Measurements from ENCODE around the gene CCL4. TPM values are rescaled to one million over a fixed set of nuclear protein-coding genes. Genes with fewer than 3 reads are reported as not detected.

The CCL4 gene
- polyA plus RNA-seq, 1 donor from 2014 or later, result not detected

GRCh38 chr17:36142235-36142634 lies 38.6 kb downstream of the CCL4 start:
- Histone ChIP-seq H3K27ac (ENCODE audit: low read length) (no peak overlapping the region), H3F3A (ENCODE audit: insufficient read depth, low read length, poor library complexity, severe bottlenecking) (no peaks in the 10 kb centered on the region), H3K79me2 (replicated peaks; ENCODE audit: insufficient read depth, low read length) (no peaks in the 10 kb centered on the region), H3K9me2 (ENCODE audit: insufficient read depth, low read length) (no peaks in the 10 kb centered on the region), H3K4me3 (ENCODE audit: low read length) (no peak overlapping the region), H3K9ac (ENCODE audit: low read length) (no peak overlapping the region), H2AFZ (ENCODE audit: low read depth, low read length) (no peak overlapping the region), H3K27me3 (ENCODE audit: insufficient read depth, low read depth, low read length) (no peaks in the 10 kb centered on the region), H4K20me1 (ENCODE audit: insufficient read depth) (no peaks in the 10 kb centered on the region), H3K36me3 (ENCODE audit: insufficient read depth, low read length) (no peaks in the 10 kb centered on the region), H3K4me2 (ENCODE audit: low read length) (no peak overlapping the region), H3K9me3 (ENCODE audit: low read length) (no peaks in the 10 kb centered on the region)
- no peak for TF ChIP-seq EP300 (conservative IDR thresholded peaks at IDR 0.05; ENCODE audit: poor library complexity, severe bottlenecking)
- no peak for TF ChIP-seq CTCF (IDR thresholded peaks at IDR 0.05; ENCODE audit: poor library complexity, severe bottlenecking)
- TF ChIP-seq SMC3 (conservative IDR thresholded peaks at IDR 0.05; ENCODE audit: poor library complexity), result no peak
- no peak for TF ChIP-seq TAF1 (IDR thresholded peaks at IDR 0.05; ENCODE audit: low read depth)
- TF ChIP-seq EZH2 (IDR thresholded peaks at IDR 0.05; ENCODE audit: borderline replicate concordance, insufficient read depth, low read length, poor library complexity, severe bottlenecking), result no peak
- TF ChIP-seq, protein P1, sequence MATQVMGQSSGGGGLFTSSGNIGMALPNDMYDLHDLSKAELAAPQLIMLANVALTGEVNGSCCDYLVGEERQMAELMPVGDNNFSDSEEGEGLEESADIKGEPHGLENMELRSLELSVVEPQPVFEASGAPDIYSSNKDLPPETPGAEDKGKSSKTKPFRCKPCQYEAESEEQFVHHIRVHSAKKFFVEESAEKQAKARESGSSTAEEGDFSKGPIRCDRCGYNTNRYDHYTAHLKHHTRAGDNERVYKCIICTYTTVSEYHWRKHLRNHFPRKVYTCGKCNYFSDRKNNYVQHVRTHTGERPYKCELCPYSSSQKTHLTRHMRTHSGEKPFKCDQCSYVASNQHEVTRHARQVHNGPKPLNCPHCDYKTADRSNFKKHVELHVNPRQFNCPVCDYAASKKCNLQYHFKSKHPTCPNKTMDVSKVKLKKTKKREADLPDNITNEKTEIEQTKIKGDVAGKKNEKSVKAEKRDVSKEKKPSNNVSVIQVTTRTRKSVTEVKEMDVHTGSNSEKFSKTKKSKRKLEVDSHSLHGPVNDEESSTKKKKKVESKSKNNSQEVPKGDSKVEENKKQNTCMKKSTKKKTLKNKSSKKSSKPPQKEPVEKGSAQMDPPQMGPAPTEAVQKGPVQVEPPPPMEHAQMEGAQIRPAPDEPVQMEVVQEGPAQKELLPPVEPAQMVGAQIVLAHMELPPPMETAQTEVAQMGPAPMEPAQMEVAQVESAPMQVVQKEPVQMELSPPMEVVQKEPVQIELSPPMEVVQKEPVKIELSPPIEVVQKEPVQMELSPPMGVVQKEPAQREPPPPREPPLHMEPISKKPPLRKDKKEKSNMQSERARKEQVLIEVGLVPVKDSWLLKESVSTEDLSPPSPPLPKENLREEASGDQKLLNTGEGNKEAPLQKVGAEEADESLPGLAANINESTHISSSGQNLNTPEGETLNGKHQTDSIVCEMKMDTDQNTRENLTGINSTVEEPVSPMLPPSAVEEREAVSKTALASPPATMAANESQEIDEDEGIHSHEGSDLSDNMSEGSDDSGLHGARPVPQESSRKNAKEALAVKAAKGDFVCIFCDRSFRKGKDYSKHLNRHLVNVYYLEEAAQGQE (IDR thresholded peaks at IDR 0.05; ENCODE audit: borderline replicate concordance), result no peak
- no peak for TF ChIP-seq RAD21 (conservative IDR thresholded peaks at IDR 0.05)
- no peak for TF ChIP-seq POLR2AphosphoS5 (IDR thresholded peaks at IDR 0.05)
- no peak for TF ChIP-seq MXI1 (conservative IDR thresholded peaks at IDR 0.05; ENCODE audit: poor library complexity, severe bottlenecking)

DNA sequence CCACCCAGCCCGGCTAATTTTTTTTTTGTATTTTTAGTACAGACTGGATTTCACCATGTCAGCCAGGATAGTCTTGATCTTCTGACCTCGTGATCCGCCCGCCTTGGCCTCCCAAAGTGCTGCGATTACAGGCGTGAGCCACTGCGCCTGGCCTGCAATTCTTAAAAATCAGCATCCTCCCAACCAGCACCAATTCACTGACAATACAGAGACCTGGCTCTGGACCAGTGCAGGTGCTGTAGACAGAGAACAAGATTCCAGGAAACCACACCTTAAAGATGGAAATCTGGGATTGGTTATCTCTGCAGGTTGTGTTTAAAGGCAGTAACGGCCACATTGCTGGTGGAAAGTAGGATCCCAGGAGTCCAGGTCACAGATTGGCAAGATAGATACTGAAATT lies 39.2 kb downstream of the CCL4 start:
- H3K9me2 ChIP-seq (ENCODE audit: insufficient read depth, low read length), result no peaks in the 10 kb centered on the region
- TF ChIP-seq EP300 (conservative IDR thresholded peaks at IDR 0.05; ENCODE audit: poor library complexity, severe bottlenecking) (no peak), MXI1 (conservative IDR thresholded peaks at IDR 0.05; ENCODE audit: poor library complexity, severe bottlenecking) (no peak), POLR2AphosphoS5 (IDR thresholded peaks at IDR 0.05) (no peak), EZH2 (IDR thresholded peaks at IDR 0.05; ENCODE audit: borderline replicate concordance, insufficient read depth, low read length, poor library complexity, severe bottlenecking) (no peak), CTCF (IDR thresholded peaks at IDR 0.05; ENCODE audit: poor library complexity, severe bottlenecking) (no peak), SMC3 (conservative IDR thresholded peaks at IDR 0.05; ENCODE audit: poor library complexity) (no peak), TAF1 (IDR thresholded peaks at IDR 0.05; ENCODE audit: low read depth) (no peak), RAD21 (conservative IDR thresholded peaks at IDR 0.05) (no peak)
- TF ChIP-seq, protein P1 (IDR thresholded peaks at IDR 0.05; ENCODE audit: borderline replicate concordance), result no peak
- H3K27ac ChIP-seq (ENCODE audit: low read length), result no peak overlapping the region

More for the DNA sequence above, 39.2 kb downstream of the CCL4 start:
- Histone ChIP-seq H3K4me2 (ENCODE audit: low read length) (no peak overlapping the region), H2AFZ (ENCODE audit: low read depth, low read length) (no peak overlapping the region), H3K27me3 (ENCODE audit: insufficient read depth, low read depth, low read length) (no peaks in the 10 kb centered on the region), H3K36me3 (ENCODE audit: insufficient read depth, low read length) (no peaks in the 10 kb centered on the region), H3K9me3 (ENCODE audit: low read length) (no peaks in the 10 kb centered on the region), H4K20me1 (ENCODE audit: insufficient read depth) (no peaks in the 10 kb centered on the region), H3F3A (ENCODE audit: insufficient read depth, low read length, poor library complexity, severe bottlenecking) (no peaks in the 10 kb centered on the region), H3K79me2 (replicated peaks; ENCODE audit: insufficient read depth, low read length) (no peaks in the 10 kb centered on the region), H3K4me3 (ENCODE audit: low read length) (no peak overlapping the region), H3K9ac (ENCODE audit: low read length) (no peak overlapping the region)

Measured in neural cell (in vitro differentiated cells).